ENCODE measurements around the gene SFTPD.
"Not testable (repeated sequence)": the region's sequence is repeated elsewhere in the genome, so short reads cannot be mapped to it uniquely, and the experiment has no call there.

SFTPD gene

DNA sequence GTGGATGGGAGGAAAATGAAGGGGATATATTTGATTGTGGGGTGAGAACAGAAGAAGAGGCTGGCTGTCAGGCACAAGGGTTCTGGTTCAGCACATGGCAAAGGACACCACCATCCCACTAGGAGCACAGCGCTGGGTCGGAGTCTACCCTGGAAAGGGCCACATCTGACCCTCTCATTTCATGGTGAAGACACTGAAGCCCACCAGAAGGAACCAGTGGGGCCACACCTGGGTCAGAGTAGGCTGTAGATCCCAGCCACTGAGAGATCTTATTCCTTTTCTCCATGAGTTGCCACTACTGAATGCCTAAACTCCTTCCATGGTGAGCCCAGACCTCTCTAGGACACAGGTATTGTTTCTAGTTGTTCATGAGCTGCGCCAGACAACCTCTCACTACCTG, 25.8 kb downstream of the SFTPD start:
- H3K9me3 Mint-ChIP-seq = no peaks in the 10 kb centered on the region
- no peak overlapping the region for H3K27ac Mint-ChIP-seq
- H3K36me3 Mint-ChIP-seq (ENCODE audit: low read depth) = no peaks in the 10 kb centered on the region
- DNase-seq = no peak
- H3K27me3 Mint-ChIP-seq = no peaks in the 10 kb centered on the region
- no peak overlapping the region for H3K4me3 Mint-ChIP-seq
- peaks cover 13% of the 10 kb centered on the region for H3K4me1 Mint-ChIP-seq
- no peak for ATAC-seq

DNA sequence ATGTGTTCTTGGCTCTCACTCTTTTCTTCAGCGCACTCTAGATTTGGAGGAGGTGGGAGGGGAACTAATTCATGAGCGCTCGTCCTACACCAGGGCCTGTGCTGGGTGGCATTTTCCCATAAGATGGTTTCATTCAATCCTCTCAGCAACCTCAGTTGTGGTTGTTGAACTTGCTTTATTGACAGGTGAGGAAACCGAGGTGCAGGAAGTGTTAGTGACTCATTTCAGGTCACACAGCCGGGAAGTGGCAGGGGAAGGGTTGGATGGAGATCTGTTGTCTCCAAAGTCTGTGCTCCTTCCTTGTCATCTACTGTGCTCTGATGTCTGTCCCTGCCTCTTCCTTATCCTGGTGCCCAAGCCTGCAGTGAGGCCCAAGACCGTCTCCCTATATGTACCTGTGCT, 26.9 kb downstream of the SFTPD start:
- H3K27ac Mint-ChIP-seq; H3K9me3 Mint-ChIP-seq; H3K4me3 Mint-ChIP-seq; H3K36me3 Mint-ChIP-seq (ENCODE audit: low read depth); H3K27me3 Mint-ChIP-seq; DNase-seq: not testable (repeated sequence)
- peak; percentile 30 for ATAC-seq
- H3K4me1 Mint-ChIP-seq = peaks cover 14% of the 10 kb centered on the region

DNA sequence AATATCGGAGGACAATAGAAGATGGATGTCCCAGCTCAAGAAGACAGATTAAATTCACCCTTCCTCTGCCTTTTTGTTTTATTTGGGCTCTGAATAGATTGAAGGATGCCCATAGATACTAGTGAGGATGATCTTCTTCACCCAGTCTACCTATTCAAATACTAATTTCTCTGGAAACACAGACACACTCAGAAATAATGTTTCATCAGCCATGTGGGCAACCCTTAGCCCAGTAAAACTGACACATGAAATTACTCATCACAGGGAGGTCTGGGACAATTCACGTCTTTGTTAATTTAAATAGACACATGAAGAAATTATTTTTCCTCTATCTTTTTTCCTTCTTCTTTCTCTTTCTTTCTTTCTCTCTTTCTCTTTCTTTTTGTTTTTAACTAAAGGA, 33.1 kb downstream of the SFTPD start:
- H3K9me3 Mint-ChIP-seq; ATAC-seq; H3K27ac Mint-ChIP-seq; H3K27me3 Mint-ChIP-seq; H3K36me3 Mint-ChIP-seq (ENCODE audit: low read depth); H3K4me3 Mint-ChIP-seq; DNase-seq: not testable (repeated sequence)
- peaks cover 17% of the 10 kb centered on the region for H3K4me1 Mint-ChIP-seq

DNA sequence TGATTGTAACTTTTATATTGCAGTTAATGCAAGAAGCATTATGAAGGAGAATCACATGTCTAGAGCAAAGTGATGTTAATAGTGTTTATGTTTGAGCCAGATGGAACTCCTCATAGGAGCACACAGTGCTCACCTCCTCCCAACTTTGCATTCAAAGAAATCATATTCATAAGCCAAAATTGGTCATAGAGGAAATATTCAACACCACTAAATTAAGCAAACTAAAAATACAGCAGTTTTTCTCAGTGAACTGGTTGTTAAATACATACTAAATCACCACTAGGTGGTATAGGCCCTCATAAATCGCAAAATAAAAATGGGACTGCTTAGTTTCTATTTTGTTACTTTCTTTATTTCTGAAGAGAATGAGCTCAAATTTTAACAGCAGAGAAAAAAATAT, 34.4 kb downstream of the SFTPD start:
- not testable (repeated sequence) for H3K9me3 Mint-ChIP-seq; H3K4me3 Mint-ChIP-seq; H3K36me3 Mint-ChIP-seq (ENCODE audit: low read depth); DNase-seq; ATAC-seq; H3K27ac Mint-ChIP-seq
- Mint-ChIP-seq H3K27me3 (peaks cover 17% of the 10 kb centered on the region), H3K4me1 (peaks cover 17% of the 10 kb centered on the region)

DNA sequence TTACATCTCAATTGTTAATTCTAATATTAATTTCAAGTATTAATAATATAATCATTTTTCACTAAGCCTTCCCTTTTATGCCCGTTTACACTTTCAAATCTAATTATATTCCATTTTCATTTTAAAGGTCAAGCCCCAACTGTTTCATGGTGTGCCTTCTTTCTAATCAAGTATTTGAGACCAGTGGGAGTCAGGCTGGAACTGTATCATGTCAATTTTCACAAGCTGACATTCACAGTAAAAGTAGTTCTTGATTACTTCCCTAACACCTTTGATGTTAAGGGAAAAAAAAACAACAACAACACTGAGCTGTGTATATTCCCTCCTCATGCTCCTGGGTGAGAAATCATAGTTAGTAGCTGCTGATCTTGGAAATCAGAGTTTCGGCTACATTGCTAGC, 38.1 kb downstream of the SFTPD start:
- Mint-ChIP-seq H3K9me3 (no peaks in the 10 kb centered on the region), H3K27ac (no peak overlapping the region), H3K4me1 (peaks cover 5% of the 10 kb centered on the region), H3K27me3 (peaks cover 34% of the 10 kb centered on the region), H3K4me3 (no peak overlapping the region), H3K36me3 (ENCODE audit: low read depth) (no peaks in the 10 kb centered on the region)
- no peak for DNase-seq
- ATAC-seq = no peak

DNA sequence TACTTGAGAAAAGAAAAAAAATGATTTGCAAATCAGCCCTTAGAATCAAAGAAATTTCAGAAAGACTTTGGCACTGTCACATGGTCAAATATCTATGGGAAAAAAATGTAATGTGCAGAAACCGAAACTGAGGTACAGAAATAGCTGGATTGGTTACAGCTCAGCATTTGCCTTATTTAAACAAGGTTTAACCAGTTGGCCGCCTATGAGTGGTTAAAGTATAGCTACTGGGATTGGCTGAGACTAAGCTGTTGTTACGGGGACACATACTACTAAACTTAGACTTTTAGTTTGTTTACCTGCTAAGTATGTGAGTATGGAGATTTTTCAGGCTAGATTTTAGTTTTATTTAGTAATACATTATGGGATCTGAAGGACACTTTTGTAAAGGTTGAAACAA, 38.6 kb downstream of the SFTPD start:
- Mint-ChIP-seq H3K4me1 (peaks cover 2% of the 10 kb centered on the region), H3K4me3 (no peak overlapping the region), H3K27me3 (peaks cover 36% of the 10 kb centered on the region), H3K9me3 (no peaks in the 10 kb centered on the region), H3K27ac (no peak overlapping the region), H3K36me3 (ENCODE audit: low read depth) (no peaks in the 10 kb centered on the region)
- DNase-seq = no peak
- no peak for ATAC-seq

DNA sequence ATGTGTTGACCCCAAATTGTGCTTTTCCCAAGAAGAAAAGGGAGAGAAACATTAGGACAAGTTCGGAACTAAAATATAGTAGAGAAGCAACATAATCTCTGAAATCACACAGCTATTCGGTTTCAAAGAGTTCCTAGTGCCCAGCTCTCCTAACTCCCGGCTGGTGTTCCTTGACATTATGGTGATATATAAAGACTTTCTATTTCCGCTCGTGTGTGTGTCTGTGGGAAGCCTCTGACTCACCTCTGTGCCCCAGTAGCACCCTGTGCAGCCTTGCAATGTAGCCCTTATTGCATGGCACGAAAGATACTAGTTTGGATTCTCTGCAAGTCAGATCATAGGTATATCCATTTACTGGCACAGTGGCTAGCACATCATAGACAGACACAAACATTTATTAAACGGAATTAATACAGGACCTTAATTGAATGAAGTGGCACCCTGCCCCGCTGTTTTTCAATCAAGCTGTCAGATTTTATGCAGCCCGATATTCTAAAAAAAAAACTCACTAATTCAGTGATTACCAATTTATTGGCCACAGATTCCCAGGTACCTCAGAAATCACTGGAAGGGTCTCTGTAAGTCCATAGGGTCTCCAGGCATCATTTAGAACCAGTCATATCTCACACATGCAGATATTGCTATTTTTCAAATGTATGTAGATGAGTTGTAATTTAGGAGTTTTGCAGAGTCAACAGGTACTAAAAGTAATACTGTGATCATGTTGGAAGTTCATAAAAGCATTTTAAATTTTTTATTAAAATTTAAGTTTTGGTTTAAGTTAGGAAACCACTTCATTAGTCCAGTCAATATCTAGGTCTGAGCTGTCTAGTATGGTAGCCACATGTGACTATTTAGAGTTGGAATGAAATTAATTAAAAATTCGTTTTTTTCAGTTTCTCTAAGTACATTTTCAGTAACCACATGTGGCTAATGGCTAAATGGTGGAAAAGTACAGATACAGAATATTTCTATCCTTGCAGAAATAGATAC, 43.3 kb downstream of the SFTPD start:
- Mint-ChIP-seq H3K4me1 (peaks cover 14% of the 10 kb centered on the region), H3K9me3 (no peaks in the 10 kb centered on the region), H3K27ac (peak overlapping the region; percentile 43), H3K36me3 (ENCODE audit: low read depth) (no peaks in the 10 kb centered on the region), H3K4me3 (peak overlapping the region; percentile 85), H3K27me3 (peaks cover 58% of the 10 kb centered on the region)
- DNase-seq = peak; percentile 14
- peak; percentile 77 for ATAC-seq

DNA sequence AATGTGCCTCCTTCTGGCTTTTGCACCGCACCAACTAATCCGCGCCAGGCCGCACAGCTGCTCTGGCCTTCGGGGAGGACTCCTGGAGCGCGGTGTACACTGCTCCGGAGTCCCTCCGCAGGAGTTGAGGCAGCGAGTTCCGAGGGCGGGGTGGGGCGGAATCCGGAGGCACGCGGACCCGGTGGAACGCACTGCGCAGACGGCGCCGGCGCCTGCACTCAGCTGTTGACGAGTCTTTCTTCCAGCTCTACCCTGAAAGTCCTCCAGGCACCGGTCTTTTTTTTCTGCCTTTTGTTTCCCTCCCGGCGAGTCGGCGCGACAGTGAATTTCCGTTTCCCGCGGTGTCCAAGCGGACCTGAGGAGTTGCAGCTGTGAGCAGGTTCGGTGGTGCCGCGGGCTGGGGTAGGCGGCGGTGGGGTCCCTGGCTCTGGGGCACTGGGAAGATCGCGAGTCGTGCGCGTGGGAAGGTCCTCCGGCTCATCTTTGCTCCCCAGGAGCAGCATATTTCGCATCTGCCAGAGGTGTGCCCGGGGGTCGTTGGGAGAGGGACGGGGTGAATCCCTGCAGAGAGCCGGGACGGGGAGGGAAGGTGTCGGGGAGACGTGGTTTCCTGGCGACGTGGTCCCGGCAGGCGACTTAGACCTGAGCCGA, 44.1 kb downstream of the SFTPD start:
- ATAC-seq (peak; percentile 86), DNase-seq (peak; percentile 59)
- H3K36me3 Mint-ChIP-seq (ENCODE audit: low read depth) = no peaks in the 10 kb centered on the region
- no peaks in the 10 kb centered on the region for H3K9me3 Mint-ChIP-seq
- peak overlapping the region; percentile 85 for H3K4me3 Mint-ChIP-seq
- peaks cover 14% of the 10 kb centered on the region for H3K4me1 Mint-ChIP-seq
- H3K27ac Mint-ChIP-seq = peak overlapping the region; percentile 43
- H3K27me3 Mint-ChIP-seq = peaks cover 57% of the 10 kb centered on the region

DNA sequence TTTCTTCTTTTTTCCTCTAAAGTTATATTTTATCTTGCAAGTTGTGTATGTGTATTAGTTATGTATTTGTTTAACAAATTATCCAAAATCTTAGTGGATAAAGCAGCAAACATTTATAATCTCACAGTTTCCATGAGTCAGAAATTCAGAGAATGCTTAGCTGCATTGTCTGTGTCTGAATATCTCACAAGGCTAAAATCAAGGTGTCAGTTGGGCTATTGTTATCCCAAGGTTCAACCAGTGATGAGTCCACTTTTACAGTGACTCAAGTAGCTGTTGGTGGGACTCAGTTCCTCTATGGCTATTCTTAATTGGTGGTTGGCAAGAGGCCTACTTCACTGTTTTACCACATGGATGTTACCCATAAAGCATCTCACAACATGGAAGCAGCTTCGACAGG, 47.3 kb downstream of the SFTPD start:
- peaks cover 14% of the 10 kb centered on the region for H3K4me1 Mint-ChIP-seq
- not testable (repeated sequence) for DNase-seq; H3K27ac Mint-ChIP-seq; H3K9me3 Mint-ChIP-seq; H3K4me3 Mint-ChIP-seq; ATAC-seq; H3K36me3 Mint-ChIP-seq (ENCODE audit: low read depth)
- peaks cover 51% of the 10 kb centered on the region for H3K27me3 Mint-ChIP-seq

DNA sequence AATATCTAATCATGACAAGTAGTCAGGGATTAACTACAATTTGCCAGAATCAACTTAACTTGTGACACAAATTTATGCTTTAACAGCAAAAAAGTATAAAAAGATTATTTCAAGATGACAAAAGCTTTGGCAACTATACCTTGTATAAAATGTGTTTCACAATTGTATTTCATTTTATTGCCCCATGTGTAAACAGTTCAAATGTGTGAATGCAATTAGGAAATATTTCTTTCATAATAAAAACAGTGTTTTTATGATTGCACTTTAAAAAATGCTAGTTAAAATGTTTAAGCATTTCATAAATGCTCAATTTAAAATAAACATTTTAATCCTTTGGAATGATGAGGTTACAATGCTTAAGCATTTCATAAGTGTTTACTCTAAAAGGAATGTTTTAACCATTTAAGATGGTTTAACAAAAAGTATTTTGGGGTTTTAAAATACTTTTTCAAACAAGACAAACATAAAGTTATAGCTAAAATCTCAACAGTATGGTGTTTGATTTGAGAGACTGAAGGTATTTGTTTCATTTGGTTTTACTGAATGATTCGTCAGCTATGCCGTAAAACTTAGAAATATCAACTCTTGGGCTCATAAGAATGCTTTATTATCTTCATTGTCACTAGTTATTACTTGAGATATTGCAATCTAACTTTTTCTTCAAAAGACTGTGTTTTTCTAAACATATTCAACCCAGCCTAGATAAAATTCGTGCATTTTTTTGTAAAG, 50.1 kb downstream of the SFTPD start:
- DNase-seq (no peak), ATAC-seq (no peak)
- H3K4me1 Mint-ChIP-seq = peaks cover under 1% of the 10 kb centered on the region
- no peaks in the 10 kb centered on the region for H3K36me3 Mint-ChIP-seq (ENCODE audit: low read depth)
- no peaks in the 10 kb centered on the region for H3K9me3 Mint-ChIP-seq
- H3K27ac Mint-ChIP-seq = no peak overlapping the region
- peaks cover 41% of the 10 kb centered on the region for H3K27me3 Mint-ChIP-seq
- H3K4me3 Mint-ChIP-seq = no peak overlapping the region

DNA sequence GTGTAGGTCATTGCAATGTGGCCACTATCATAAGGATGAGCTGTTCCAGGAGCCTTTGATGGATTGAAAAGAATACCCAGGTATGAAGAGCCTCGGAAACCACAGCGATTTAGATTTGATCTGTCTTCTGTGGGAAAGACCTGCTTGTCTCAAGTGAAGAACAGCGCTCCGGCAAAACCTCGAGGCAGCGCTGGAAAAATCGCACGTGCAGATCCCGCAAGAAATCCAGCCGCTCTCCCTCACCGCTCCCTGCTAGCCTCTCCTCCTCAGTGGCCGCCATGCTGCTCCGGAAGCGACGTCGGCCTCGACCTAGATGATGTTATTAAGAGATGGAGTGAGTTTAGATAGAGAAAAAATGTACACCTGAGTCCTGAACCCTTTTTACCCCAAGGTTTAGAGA, 56.0 kb downstream of the SFTPD start:
- not testable (repeated sequence) for H3K27ac Mint-ChIP-seq, DNase-seq

DNA sequence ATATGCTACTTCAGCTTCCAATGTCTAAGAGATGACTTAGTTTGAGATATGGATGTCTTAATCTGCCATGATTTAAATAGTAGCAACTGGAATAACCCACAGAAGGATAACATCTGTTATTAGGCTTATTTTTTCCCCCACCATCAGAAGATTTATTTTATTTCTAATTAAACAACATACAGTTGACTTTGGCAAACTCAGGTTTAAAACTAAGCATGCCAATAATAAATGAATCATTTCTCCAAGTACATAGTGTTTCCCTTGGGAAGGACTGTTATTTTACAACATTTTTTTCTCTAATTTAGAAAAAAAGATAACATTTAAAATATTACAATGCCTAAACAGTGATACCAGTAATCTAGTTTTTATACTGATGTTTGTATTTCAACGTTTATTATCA, 58.4 kb downstream of the SFTPD start:
- no peak for ATAC-seq
- no peaks in the 10 kb centered on the region for H3K36me3 Mint-ChIP-seq (ENCODE audit: low read depth)
- peaks cover 42% of the 10 kb centered on the region for H3K27me3 Mint-ChIP-seq
- H3K4me3 Mint-ChIP-seq = no peak overlapping the region
- no peaks in the 10 kb centered on the region for H3K9me3 Mint-ChIP-seq
- peaks cover 1% of the 10 kb centered on the region for H3K4me1 Mint-ChIP-seq
- no peak overlapping the region for H3K27ac Mint-ChIP-seq
- no peak for DNase-seq

More for the DNA sequence above, 56.0 kb downstream of the SFTPD start:
- H3K27me3 Mint-ChIP-seq = peaks cover 38% of the 10 kb centered on the region
- not testable (repeated sequence) for H3K4me3 Mint-ChIP-seq; ATAC-seq; H3K9me3 Mint-ChIP-seq; H3K4me1 Mint-ChIP-seq; H3K36me3 Mint-ChIP-seq (ENCODE audit: low read depth)

DNA sequence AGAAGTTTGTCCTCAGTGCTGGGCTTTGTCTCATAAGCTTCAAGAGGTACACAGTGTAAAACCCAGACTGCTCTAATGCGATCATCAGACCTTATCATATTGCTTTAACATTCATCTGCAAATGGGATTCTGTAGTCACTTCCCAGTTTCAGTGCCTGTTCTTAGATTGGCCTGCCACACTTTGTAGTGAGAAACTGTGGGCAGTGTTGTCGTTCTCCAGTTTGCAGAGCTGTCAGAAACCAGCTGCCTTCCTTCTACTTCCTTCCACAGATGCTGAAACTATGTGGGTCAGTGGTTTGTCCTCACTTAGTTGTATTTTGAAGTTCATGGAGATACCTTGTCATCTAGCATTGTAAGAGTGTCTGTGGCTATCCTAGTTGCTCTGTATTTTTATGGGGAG, 59.9 kb downstream of the SFTPD start:
- peaks cover 45% of the 10 kb centered on the region for H3K27me3 Mint-ChIP-seq
- H3K9me3 Mint-ChIP-seq; DNase-seq; H3K4me1 Mint-ChIP-seq; H3K27ac Mint-ChIP-seq; H3K4me3 Mint-ChIP-seq; H3K36me3 Mint-ChIP-seq (ENCODE audit: low read depth): not testable (repeated sequence)
- peak; percentile 63 for ATAC-seq

All from activated naive CD8-positive, alpha-beta T cell treated with anti-CD3 and anti-CD28 coated beads, Interleukin-2, amount 50 U/mL, for 24 hours (primary cell).